ENCODE data around the gene TRH.

Gene TRH

DNA sequence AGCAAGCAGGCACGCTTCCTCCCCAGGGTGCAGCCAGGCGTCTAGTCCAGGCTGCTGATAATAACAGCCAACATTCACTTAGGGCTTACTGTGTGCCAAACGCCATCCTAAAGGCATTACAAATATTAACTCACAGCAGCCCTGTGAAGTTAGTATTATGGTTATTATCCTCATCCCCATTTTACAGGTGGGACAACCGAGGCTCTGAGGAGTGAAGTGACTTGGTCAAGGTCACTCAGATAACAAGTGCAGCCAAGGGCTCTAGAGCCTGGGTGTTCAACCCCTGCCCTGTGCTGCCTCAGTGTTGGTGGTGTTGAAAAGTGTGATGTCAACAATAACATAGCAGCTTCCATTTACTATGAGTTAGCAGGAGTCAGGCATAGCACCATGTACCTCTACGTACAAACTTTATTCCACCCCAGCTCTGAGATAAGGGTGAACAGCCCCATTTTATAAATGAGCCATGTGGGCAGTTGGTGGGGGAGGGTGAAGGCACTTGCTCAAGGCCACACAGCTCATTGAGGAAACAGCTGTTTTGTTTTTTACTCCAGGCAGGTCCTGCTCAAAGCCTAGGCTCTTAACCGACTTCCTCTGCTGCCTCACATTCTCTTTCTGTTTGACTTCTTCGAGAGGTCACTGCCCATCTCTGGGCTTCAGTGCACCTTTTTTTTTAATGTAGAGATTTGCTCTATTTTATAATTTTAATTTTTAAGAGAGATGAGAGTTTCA lies 24.0 kb upstream of the TRH start:
- DNase-seq (ENCODE audit: insufficient read length, low spot score): no peak
- FAIRE-seq: no peak
- no peak for TF ChIP-seq POLR2A (IDR thresholded peaks at IDR 0.05; ENCODE audit: low read depth, low read length)

DNA sequence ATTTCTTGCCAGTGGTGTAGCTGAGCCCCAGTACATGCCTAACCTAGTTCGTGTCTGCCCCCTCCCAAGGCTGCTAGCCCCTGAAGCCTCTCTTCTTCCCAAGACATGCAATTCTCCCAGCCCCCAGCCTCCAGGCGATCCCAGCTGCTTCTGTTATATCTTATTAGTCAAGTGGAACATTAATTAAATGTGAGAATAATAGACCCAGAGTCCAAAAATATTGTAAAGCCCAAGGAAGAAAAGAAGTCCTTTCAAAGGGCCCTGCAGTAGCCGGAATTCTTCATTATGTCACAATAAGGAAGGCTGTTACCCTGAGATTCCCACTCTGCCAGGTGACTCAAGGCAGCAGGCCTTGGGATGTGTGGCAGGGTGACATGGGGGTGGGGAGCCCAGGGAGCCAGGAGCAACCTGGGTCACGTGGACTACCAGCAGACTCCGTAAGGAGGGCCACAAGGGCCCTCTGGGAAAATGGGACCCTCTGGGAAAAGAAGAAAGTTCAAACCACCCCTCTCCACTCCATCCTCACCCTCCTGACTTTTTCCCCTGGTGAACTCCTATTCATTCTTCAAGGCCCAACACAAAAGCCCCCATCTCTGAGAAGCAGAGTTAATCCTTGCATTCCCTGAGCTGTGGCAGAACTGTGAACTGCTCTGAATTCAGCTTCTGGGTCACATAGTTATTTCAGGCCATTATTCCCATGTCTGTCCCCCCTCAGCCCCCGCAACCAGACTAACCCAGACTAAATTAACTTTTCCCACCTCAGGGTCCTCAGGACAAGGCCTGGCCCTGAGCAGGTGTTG lies 21.8 kb upstream of the TRH start:
- no peak for FAIRE-seq
- no peak for TF ChIP-seq POLR2A (IDR thresholded peaks at IDR 0.05; ENCODE audit: low read depth, low read length)
- no peak for DNase-seq (ENCODE audit: insufficient read length, low spot score)

DNA sequence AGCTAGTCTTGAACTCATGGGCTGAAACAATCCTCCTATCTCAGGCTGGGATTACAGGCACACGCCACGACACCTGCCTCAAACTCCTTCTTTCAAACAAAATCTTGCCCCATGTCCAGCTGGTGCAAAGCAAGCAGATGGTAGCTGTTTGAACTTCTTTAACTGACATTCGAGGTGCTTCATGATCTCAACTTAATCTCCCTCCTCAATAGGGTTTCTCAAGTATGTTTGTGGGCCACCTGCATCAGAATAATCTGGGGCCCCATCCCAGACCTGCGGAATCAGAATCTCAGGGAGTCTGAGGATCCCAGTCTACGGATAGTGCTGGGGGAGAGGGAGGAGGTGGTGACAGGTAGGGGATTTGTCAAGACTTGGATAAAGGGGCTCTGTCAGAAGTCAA lies 20.9 kb upstream of the TRH start:
- no peak for DNase-seq (ENCODE audit: insufficient read length, low spot score)
- no peak for FAIRE-seq
- TF ChIP-seq POLR2A (IDR thresholded peaks at IDR 0.05; ENCODE audit: low read depth, low read length): no peak

DNA sequence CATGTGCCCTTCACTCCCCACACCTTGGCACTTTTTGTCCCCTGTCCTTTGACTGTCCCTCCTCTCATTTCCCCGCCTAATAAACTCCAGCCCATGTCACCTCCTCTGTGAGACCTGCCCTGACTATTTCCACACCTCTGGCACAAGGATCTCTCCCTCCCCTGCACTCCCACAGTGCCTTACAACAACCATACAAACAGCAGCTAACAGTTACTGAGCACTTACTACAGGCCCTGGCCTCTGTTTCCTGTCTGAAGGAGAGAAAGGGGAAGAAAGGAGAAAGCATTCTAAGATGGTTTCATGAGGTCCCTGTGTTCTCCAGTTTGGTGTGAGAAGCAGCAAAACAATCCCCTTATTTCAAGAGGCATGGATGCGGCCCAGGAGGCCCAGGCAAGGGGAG lies 20.0 kb upstream of the TRH start:
- no peak for TF ChIP-seq POLR2A (IDR thresholded peaks at IDR 0.05; ENCODE audit: low read depth, low read length)
- DNase-seq (ENCODE audit: insufficient read length, low spot score): no peak
- no peak for FAIRE-seq

DNA sequence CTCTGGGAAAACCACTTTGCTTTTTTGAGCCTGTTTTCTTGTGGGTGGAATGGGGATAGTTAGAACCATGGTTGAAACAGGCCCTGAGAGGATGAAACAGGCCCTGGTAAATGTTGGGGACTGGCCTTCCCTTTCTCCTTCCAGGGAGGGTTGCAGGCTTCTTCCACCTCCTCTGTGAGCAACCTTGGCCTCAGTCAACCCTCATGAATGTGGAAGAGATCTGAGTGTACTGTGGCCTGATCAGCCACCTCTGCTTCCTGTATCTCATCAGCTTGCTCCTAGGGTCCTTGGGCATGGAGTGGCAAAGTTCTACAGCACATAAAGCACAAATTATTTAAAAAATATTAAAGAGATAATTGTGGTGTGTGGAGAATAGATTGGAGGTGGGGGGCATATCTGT lies 17.6 kb upstream of the TRH start:
- FAIRE-seq: no peak
- no peak for TF ChIP-seq POLR2A (IDR thresholded peaks at IDR 0.05; ENCODE audit: low read depth, low read length)

DNA sequence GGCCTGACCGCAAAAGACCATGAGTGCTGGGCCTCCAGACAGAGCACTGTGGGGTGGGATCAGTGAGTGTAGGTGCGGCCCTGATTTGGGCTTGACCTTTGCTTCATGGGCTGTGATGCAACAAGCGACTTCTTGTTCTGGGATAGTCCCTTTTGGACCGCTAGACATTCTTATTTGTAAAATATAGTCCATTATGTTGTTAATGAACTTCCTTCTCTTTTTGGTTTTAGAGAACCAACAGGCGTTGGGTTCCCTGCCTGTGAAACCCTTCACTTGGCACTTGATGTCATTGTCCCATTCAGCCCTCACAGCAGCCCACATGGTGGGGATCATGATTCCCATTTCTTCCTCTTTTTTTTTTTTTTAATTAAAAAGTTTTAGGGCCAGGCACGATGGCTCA lies 15.8 kb upstream of the TRH start:
- no peak for TF ChIP-seq POLR2A (IDR thresholded peaks at IDR 0.05; ENCODE audit: low read depth, low read length)
- FAIRE-seq (no peak), DNase-seq (ENCODE audit: insufficient read length, low spot score) (no peak)

More for the DNA sequence above, 17.6 kb upstream of the TRH start:
- no peak for DNase-seq (ENCODE audit: insufficient read length, low spot score)

DNA sequence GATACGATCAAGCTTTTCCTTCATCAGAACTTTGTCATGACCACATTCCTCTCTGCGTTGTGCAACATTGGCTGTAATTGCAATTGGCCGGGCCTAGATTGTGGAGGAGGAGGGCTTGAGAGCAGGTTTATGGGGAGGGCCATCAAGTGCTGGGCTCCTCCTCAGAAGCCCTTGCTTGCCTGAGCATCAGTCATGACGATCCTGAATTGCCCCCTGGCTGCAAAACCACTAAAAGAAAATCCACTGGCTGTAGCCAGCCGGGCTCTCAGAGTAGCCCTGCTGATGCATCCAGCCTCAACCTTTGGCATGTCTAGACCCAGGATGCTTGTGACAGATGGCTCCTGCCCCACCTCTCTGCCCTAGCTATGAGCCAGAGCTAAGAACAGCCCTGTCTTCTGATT lies 13.4 kb upstream of the TRH start:
- DNase-seq (ENCODE audit: insufficient read length, low spot score) (no peak), FAIRE-seq (no peak)
- TF ChIP-seq POLR2A (IDR thresholded peaks at IDR 0.05; ENCODE audit: low read depth, low read length): no peak

DNA sequence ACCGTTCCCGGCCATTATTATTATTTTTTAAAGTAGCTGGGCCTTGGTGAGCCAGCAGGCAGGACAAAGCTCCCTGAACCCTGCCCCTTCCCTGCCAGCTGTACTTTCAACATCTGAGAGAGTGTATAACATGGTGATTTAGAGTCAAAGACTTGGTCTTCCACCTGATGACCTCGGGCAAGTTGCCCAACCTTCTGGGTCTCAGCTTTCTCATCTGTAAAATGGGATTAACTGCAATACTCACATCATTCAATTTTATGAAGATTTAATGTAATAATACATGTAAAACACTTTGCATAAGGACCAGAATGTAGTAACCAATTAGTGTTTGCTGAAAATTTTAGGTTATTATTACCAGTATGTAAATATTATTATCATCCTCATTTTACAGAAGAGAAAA lies 11.9 kb upstream of the TRH start:
- no peak for FAIRE-seq
- TF ChIP-seq POLR2A (IDR thresholded peaks at IDR 0.05; ENCODE audit: low read depth, low read length): no peak
- no peak for DNase-seq (ENCODE audit: insufficient read length, low spot score)

DNA sequence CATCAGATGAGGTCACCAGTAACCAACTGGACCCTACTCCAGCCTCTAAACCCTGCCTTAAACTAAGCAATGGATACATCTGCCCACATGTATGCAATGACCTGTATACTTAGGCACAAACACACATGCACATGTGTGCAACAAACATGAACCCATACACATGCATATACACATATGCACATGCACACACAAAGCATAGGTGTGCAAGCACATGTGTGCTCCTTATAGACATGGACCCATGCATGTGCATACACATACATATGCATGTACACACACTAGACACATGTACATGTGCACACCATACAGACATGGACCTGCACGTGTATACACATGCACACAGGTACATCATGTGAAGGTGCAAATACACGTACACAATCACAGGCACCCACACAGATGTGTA lies 8.6 kb upstream of the TRH start:
- DNase-seq (ENCODE audit: insufficient read length, low spot score) (no peak), FAIRE-seq (no peak)

DNA sequence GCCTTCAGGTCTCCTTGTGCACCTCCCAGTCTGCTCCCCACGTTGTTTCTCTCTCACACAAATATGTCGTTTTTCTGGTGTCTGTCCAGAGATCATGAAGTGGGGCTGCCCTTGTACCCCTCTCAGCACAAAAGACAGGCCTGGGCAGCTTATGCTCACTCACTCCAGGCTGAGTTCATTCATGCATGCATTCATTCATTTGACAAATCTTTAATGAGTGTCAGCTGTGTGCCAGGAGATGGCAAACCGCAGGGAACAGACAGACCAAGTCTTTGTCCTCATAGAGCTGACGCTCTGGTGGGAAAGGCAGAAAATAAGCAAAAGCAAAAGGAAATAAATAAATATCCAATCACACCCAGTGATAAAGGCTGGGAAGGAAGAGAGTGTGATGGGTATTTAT lies 7.6 kb upstream of the TRH start:
- FAIRE-seq (no peak), DNase-seq (ENCODE audit: insufficient read length, low spot score) (no peak)
- no peak for TF ChIP-seq POLR2A (IDR thresholded peaks at IDR 0.05; ENCODE audit: low read depth, low read length)

More for the DNA sequence above, 8.6 kb upstream of the TRH start:
- TF ChIP-seq POLR2A (IDR thresholded peaks at IDR 0.05; ENCODE audit: low read depth, low read length): no peak

DNA sequence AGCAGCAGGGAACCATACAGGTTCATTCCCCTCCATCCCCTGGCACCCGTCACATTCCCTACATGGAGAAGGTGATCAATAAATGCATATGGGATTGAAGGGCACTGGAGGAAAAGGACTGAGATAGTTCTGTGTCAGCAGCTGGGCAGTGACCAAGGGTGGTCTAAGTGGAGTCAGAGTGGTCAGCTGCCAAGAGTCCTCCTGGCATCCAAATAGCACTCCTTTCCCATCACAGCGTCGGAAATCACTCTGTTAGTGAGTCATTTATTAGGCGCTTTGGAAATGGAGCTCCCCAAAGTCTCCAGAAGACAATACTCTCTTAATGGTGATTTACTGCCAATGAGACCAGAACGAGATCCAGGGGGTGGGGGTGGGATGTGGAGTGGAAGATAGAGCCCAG lies 6.8 kb upstream of the TRH start:
- FAIRE-seq: no peak
- TF ChIP-seq POLR2A (IDR thresholded peaks at IDR 0.05; ENCODE audit: low read depth, low read length): no peak
- DNase-seq (ENCODE audit: insufficient read length, low spot score): no peak

DNA sequence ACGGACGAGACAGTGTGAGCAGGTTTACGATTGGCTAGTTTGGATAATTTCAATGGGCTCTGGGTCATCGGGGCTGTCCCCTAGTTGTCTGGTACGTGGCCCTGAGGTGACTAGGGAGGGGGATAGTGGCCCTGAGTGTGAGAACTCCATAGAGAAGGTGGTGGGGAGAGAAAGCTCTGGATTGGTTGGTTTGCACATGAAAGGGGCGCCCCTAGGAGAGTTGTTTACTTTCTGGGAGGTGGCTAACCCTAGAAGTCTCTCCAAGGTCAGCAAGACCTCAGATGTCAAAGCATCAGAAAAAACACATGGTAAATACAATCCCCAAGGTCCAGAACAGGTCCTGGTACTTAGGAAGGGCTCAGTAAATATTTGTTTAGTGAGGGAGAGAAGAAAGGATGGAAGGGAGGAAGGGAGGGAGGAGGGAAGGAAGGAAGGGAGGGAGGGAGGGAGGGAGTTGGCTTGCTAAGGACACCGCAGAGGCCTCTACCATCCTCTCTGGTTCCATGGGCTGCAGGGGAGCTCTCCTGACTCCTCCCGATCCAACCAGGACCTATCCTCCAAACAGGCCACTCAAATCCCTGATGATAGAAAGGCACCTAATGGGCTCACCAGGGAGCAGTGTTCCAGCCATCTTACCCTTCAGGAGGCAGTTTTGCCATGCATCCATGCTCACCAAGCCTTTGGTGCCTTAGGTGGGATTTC lies 3.0 kb upstream of the TRH start:
- TF ChIP-seq POLR2A (IDR thresholded peaks at IDR 0.05; ENCODE audit: low read depth, low read length): no peak
- no peak for FAIRE-seq
- DNase-seq (ENCODE audit: insufficient read length, low spot score): no peak

DNA sequence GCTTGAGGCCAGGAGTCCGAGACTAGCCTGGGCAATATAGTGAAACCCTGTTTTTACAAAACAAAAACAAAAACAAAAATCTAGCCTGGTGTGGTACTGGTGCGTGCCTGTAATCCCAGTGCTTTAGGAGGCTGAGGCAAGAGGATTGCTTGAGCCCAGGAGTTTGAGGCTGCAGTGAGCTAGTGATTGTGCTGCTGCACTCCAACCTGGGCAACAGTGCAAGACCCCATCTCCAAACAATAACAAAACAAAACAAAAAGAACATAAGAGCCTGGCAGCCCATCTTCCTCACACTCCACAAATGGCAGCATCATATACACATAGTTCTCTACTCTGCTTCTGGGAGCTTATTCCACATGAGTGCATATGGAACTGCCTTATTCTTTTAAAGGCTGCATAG lies 2.2 kb upstream of the TRH start:
- no peak for TF ChIP-seq POLR2A (IDR thresholded peaks at IDR 0.05; ENCODE audit: low read depth, low read length)
- DNase-seq (ENCODE audit: insufficient read length, low spot score) (no peak), FAIRE-seq (no peak)

DNA sequence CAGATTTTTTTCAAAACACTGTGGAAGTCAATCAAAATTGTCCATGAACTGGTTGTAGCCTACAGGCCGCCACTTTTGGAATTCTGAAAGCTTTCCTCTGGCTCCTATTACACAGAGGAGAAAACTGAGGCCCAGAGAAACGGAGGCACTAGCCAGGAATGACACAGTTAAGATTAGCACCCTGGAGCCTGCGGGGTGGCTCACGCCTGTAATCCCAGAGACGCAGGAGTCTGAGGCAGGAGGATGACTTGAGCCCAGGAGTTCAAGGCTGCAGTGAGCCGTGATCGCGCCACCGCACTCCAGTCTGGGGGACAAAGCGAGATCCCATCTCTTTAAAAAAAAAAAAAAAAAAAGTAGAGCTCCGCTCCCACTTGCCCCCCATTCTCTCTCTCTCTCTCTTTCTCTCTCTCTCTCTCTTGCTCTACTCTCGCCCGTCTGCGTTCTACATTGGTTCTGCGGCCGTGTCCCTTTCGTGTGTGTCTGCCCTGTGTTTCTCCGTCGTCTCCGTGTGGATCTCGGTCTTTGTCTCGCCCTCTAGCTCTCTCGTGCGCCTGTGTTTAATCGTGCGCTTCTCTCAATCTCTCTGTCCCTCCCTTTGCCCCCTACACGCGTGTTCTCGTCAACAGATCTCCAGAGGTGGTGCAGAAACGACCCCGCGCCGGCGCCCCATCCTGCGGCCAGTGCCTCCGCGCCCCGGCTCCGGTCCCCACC lies 512 bp upstream of the TRH start:
- FAIRE-seq (no peak), DNase-seq (ENCODE audit: insufficient read length, low spot score) (no peak)
- TF ChIP-seq POLR2A (IDR thresholded peaks at IDR 0.05; ENCODE audit: low read depth, low read length): no peak
